Activated T-cell treated with anti-CD3 and anti-CD28 coated beads for 48 hours (primary cell): ENCODE measurements around the gene MUC5B.
"Not testable (repeated sequence)": the region's sequence is repeated elsewhere in the genome, so short reads cannot be mapped to it uniquely, and the experiment has no call there.

Experiments
- DNase-seq: peaks from one replicate; pipeline ENCODE4 v3.0.0-alpha.2; 2020; ENCODE audit warnings: low read depth

Gene MUC5B

DNA sequence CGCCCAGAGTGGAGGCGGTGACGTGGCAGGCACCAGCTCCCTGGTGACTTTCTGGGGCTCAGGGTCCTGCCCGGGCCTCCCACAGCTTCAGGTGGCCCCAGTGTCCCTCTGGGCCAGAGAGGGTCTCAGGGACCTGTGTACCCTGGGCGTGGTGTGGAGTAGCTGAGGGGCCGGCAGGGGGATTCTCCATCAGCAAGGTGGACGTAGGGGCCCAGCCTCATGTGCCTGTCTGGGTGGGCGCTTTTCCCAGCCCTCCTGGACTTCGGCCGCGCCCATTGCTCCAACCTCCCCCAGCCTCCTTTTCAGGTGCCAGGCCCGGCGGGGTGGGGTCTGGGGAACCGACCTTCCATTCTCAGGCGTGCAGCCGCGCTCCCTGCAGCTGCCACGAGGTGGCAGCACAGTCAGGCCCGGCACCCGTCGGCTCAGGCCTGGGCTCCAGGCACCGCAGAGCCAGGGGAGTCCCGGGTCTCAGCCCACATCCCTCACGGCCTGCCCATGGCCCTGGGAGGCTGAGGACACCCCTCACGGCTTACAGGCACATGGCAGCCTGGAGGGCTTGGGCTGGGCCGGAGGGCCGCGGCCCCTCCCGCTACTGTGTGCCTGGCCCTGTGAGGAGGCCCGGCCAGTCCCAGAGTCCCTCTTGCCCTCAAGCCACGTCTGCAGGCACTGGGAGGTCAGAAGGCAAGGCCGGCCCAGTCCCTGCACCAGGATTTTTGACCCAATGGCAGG is 19.9 kb upstream of the MUC5B start:
- DNase-seq: peak; percentile 66

DNA sequence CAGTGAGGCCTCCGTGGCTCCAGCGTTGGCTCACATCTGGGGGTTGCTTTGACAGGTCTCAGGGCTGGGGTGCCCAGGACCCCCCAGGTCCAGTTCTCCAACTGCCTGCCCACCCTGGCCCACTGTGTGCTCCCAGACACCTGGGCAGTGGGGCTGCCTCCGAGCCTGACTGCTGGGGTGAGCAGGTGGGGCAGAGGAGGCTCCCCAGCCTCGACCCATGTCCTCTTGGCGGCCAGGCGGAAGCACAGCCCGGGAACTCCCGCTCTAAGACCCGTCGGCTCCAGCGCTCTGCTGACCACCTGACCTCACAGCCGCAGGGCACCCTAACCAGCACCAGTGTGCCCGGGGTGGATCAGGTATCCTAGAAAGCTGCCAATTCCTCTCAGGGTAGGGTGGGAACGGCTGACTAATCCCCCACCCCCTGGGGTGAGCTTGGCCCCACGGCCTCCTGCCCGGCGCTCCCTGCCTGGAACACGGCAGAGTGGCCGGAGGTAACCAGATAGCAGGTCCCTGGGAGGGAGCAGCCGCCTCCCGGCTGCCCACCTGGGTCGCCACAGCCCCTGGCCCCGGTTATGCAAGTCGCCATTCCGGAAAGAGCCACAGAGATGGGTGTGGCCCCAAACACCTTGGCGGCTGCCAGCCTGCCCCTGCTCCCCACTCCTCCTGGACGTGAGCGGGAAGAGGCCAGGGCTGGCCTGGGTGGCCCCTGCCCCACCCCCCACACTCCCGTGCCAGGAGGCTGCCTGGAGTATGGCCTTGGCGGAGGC is 19.2 kb upstream of the MUC5B start:
- DNase-seq: no peak

DNA sequence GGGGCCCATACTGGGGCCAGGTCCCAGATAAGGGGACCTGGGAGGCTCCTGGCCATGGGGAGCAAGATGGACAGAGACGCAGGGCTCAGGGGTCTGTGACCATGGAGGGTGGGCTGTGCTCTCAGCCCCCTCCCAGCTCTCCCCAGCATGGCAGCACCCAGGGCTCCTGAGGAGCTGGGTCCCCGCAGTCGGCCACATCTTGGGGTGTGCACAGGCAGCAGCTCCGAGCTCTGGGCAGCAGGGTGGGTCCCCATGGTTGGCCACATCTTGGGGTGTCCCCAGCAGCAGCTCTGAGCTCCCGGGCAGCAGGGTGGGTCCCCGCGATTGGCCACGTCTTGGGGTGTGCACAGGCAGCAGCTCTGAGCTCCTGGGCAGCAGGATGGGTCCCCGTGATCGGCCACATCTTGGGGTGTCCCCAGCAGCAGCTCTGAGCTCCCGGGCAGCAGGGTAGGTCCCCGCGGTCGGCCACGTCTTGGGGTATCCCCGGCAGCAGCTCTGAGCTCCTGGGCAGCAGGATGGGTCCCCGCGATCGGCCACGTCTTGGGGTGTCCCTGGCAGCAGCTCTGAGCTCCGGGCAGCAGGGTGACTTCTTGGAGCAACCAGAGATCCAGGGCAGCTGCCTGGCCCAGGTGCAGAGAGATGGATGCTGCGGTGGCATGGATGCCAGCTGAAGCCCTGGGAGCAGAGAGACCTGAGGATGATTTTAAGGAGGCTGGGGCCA is 18.3 kb upstream of the MUC5B start:
- no peak for DNase-seq

DNA sequence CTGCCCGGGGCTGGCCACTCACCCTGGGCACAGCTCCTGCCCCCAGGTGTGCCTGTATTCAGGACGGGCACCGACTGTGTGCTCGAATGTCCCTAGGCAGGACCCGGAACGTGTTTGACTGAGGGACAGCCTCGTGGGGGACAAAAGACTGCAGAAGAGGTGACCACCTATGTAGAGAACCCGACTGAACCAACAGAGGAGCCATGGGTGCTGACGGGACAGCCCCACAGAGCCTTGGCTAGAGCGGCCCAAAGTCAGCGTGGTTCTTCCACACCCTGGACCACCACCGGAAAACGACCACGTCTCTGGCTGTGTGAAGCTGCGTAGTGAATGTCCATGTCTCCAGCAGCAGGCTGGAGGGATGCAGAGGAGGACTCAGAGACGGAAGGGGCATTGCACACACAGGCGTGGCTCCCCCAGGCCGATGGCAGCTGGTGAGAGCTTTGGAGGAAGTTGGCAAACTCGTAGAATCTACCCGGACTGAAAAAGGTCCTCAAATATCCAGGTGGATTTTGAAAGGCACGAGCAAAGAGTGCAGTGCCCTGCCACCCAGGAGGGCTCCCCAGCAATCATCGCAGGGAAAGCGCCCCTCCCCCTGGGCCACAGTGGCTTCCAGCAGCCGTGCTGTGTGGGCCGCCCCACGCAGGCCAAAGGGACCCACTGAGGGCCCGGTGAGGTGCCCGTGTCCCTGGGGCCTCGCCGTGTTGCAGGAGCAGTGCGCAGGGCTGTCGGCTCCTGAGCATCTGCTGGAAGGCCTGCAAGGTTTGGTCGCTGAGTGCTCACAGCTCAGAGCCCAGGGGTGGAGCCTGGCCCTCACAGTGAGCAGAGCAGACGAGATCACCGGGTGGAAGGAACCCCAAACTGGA is 17.5 kb upstream of the MUC5B start:
- no peak for DNase-seq

DNA sequence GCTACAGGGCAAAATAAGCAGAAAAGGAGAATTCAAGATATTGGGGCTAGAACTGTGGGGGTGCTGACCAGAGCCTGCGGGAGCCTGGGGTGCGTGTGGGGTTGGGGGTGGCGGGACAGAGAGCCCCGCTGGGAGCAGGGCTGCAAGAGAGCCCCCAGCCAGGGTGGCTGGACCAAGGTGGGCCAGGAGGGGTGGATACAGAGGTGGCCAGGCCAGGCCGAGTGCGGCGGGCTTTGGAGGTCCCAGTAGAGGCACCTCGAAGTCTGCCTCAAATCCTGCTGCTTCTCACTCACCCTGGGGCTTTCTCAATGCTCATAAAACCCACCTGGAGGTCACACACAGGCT is 16.9 kb upstream of the MUC5B start:
- no peak for DNase-seq

DNA sequence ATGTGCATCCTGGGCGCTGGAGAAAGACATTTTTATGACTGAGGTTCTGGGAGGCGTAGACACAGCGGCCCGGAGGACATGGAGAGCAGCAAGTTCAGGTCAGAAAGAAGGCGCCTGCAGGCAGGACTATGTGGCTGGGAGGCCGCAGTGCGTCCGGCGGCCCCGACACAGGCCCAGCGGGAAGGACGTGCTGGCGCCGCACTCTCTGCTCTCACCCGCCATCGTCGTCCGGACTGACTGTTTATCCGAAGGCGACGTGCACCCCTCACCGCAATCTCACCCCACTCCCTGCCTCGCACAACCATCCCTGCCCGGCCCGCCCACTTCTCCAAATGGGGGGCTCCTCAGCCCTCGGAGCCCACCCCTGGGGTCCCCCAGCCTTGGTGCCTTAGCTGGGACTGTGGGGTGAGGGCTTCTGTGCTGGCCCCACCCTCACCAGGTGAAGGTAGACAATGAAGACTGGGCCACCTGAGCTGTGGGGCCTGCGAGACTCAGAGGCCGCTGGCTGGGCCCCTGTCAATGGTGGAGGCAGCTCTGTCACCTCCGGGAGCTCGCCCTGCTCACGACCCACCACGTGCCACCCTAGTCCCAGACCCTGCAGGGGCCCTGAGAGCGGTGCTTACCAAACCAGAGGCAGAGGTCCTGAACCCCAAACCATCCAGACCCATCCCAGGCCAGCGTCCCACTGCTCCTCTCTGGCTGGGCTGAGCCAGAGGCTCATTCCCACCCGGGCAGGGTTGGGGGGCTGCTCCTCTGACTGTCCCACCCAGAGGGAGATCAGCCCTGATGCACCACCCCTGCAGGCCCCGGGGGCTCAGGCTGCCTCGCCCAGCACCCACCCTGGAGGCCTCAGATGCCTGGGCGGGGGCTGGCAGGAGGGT is 16.2 kb upstream of the MUC5B start:
- DNase-seq: no peak

DNA sequence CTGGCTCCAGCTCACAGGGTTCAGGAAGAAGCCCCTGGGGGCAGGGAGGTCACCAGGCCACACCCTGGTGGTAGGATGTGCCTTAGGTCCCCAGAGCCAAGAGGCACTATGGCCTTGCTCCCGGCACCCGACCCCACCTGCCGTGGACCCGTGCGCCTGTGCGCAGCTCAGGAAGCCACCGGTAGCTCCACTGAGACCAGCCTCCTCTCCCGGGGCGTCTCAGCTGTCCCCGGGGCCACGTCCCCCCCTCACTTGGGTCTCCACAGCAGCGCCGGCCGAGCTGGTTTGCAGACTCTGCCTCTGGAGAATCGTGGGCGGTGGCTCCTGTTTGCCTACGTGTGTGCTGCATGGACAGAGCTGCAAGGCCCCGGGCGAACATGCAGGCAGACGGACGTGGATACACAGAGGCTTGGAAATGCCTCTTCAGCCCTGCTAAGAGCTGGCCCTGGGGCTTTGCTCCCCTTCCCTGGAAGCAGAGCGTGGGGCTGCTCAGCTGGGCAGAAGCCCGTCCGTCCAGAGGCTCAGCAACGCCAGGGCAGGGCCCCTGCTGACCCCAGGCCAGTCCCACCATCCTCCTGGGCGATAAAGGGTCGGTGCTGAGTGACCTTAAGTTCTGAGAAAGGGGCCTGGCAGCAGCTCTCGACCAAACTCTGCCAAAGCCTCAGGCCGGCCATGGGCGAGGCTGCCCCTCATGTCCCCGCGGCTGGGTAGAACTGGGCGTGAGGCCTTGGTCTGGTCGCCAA is 15.3 kb upstream of the MUC5B start:
- DNase-seq: no peak

DNA sequence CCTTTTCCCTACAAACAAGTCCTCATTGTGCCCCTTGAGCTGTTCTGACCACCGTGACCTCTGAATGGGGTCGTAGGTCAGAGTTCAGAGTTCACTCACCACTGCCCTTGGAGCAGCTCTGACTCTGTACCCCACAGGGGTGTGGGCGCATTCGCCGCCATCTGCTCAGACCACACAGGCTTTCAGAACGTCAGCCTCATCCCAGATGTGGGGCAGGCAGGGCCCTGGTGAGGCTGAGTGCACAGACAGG is 14.8 kb upstream of the MUC5B start:
- DNase-seq: no peak

DNA sequence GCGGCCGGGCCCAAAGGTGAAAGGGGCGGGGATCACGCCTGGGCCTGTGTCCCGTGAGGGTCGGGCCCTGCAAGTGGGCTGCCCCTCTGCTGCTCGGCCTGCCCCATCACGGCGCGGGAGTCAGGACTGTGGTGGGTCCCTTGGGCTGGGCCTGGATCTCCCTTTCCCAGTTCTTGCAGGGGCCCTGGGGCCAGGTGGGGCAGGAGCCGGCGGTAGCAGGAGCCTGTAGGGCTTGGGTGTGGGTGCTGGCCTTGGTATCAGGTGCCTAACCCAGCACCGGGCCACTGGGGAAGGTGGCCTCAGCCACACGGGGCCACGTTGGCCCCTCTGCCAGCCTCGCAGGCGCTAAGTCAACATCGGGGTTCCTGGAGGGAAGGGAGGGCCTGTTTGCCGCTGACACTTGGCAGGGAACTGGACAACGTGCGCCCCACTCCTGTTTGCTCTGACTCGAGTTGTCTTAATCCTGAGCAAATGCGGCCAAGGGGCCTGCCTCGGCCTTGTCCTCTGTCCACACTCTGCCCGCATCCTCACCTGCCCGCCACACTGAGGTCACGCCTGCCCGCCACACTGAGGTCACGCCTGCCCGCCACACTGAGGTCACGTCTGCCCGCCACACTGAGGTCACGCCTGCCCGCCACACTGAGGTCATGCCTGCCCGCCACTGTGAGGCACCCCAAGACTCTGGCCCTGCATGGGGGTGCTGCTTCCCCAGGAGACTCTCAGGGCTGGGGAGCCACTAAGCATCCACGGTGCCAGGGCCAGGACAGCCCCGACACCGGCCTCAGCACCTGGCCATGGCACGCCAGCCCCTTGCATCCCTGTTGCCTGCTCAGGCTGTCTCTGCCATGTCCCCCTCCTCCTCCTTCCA is 14.2 kb upstream of the MUC5B start:
- no peak for DNase-seq

DNA sequence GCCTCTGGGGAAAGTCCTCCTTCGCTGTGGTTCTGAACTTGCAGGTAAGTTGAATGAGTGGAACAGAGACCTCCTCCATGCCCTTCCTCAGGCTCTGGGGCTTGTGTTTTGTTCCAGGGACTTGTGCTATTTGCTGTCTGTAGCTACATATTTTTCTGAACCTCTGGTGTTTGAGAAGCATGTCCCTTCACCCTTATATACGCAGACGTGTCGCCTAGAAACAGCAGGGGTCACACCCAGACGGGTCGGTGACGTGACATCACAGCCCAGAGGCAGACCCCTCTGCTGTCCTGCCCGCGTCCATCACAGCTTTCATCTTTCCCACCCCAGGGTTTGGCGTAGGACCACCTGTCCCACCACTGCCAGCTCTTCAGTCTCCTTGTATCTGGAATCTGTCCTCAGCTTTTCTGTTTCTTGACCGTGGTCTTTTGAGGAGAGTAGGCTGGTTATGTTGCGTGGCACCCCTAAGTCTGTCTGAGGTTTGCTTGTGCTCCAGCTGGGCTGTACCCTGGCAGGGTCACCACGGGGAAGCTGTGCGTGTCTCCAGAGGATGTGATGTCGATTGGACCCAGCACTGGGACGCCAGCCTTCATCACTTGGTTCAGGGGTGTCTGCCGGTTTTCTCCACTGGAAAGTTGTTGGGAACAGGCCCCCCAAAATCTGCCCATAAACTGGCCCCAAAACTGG is 13.4 kb upstream of the MUC5B start:
- DNase-seq: no peak

DNA sequence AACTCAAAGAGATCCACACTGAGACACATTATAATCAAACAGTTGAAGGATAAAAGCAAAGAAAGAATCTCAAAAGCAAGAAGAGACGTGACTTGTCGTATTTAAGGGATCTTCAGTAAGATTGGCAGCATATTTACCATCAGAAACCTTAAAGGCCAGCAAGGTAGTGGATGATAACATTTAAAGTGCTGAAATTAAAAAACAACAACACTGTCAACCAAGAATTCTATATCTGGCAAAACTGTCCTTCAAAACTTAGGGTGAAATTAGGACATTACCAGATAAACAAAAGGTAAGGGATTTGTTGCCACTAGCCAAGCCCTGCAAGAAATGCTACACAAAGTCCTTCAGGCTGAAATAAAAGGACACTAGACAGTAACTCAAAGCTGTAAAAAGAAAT is 11.0 kb upstream of the MUC5B start:
- no peak for DNase-seq

DNA sequence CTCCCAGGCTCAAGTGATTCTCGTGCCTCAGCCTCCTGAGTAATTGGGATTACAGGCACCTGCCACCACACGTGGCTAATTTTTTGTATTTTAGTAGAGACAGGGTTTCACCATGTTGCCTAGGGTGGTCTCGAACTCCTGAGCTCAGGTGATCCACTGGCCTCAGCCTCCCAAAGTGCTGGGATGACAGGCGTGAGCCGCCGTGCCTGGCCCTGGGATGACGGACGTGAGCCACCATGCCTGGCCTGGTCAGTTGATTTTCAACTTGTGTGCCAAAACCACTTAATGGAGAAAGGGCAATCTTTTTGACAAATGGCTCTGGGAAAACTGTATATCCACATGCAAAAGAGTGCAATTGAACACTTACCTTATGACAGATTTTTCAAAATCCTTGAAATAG is 7.0 kb upstream of the MUC5B start:
- DNase-seq: not testable (repeated sequence)

DNA sequence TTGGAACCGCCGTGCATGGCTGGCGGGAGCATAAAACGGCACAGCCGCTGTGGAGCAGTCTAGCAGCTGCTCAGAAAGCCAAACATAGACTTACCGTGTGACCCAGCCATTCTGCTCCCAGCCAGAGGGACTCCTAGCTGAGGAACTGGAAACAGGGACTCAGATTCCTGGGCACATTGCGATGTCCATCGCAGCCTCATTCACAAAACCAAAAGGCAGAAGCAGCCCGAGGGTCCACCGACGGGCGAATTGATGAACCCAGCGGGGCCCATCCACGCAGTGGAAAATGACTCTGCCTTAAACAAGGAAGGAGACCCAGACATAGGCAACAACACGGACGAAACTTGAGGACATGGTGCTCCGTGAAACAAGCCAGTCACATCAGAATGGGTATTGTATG is 5.7 kb upstream of the MUC5B start:
- no peak for DNase-seq

DNA sequence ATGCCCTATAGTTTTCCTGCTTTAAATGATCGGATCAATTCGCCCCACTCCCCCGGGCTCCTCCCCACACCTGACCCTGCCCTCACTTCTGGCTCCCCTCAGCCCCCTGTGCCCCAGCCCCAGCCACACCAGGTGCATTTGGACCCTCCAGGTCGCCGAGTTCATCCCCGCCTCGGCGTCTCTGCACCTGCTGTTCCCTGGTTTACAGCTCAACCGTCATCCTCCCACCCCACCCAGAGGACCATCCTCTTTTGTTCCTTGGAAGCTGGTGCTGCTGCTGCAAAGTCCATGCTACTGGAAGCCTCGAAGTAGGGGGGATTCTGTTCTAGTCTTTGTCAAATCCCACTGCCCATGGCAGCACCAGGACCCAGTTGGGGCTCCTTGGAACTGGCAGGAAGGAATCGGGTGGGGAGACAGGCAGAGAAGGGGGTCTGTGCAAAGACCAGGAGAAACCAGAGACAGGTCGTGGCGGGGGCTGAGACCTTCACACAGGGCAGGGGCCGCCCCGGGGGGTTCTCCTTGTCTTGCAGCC is 4.5 kb upstream of the MUC5B start:
- DNase-seq: no peak

DNA sequence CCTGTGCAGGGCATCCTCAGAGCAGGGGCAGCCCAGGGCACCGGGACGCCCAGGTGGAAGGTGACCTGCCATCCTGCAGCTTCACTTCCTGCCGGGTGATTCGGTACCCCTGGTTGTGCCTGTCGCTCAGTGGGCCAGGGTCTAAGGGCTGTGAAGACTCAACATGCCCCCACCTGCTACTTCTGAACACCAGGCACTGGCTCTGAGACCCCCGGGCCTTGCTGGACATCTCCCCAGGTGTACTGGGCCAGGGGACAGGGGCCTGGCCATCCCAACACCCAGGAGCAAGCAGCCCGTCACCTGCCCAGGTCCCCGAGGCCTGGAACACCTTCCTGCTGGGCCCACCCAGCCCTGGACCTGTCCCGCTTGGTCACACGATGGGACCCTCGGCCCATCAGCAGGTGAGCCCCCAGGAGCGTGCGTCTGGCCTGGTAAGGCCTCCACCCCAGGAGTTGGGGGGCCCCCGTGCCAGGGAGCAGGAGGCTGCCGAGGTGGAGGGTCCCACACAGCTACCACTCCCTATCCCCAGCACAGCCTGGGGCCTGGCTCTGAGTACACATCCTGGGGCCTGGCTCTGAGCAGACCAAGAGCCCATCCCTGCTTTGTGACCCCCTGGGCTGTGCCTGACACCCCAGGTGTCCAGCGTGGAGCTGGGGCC is 3.9 kb upstream of the MUC5B start:
- DNase-seq: no peak

DNA sequence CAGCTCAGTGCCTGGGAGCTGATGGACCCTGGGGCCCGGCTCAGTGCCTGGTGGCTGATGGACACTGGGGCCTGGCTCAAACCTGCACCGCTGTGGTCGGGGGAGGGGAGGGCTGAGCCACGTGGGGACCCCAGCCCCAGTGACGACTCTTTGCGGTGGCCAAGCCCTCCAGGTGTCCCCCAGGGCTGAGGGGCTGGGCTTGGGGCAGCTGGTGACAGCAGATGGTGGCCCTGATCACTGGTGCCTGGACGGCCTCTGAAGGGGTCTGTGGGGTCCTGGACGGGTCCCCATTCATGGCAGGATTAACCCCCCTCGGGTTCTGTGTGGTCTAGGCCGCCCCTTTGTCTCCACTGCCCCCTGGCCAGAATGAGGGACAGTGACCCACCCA is 3.4 kb upstream of the MUC5B start:
- no peak for DNase-seq

DNA sequence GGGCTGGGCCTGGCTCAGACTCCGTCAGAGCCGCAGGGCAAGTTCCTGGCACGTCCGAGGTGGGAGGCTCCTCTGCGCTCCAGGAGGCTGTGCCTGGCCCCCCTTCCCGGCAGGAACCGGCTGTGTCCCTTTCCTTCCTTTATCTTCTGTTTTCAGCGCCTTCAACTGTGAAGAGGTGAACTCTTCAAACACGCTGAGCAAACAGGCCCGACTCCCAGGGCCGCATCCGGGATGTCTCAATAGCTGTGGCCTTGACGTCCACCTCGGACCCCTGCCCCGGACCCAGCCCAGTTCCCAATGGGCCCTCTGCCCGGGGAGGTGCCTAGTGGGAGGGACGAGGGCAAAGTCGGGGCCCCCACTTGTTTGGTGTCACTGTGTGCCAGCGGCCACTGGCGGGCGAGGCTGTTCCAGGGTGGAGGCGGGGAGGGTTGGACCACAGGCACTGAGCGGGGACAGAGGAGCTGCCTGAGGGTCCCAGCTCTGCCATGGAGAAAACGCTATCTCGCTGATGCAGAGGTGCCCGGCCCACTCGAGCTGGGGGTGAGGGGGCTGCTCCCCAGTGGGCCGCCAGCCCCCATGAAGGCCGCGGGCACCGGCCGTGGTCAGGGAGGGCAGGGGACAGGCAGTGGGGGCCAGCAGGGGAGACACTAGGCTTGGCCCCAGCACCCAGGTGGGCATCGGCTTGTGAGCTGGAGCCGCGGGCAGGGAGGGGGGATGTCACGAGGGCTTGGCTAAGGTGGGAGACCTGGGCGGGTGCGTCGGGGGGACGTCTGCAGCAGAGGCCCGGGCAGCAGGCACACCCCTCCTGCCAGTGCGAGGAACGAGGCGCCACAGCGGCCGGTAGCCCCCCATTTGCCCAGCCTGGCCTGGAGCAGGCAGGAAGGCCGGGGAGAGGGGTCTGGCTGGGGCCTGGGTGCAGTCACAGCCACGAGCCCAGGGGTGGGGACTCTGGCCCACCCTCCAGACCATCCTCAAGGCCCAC is 2.7 kb upstream of the MUC5B start:
- no peak for DNase-seq
